Body of pancreas (tissue), 4 donors: Measurements from ENCODE around the gene FSD2. TPM values are rescaled to one million over a fixed set of nuclear protein-coding genes. Genes with fewer than 3 reads are reported as not detected.

Source experiments
- ATAC-seq: fragments of 150-250 bp; one replicate; pipeline ENCODE4 v1.9.1; 2016
- DNase-seq, 4 donors: peaks; one replicate each; pipeline ENCODE4 v3.0.0-alpha.2; 2019
- H3K27ac ChIP-seq, 4 donors: fragments of 200-600 bp; sonication (generic); 1 replicate in 3 of 4; 2 replicates in 1 of 4; pipeline versions ENCODE4 v1.5.1 to v1.6.1; 2016 to 2019; ENCODE audit warnings: mild to moderate bottlenecking in 1 of 4, mixed read lengths in 1 of 4, moderate library complexity in 1 of 4
- H3K27me3 ChIP-seq, 2 donors: fragments of 200-600 bp; sonication (generic); one replicate each; pipeline ENCODE4 v1.6.0; 2016; ENCODE audit warnings: mild to moderate bottlenecking in 1 of 2
- H3K36me3 ChIP-seq, 2 donors: fragments of 200-600 bp; sonication (generic); replicated peaks in 1 of 2; 2 replicates each; pipeline ENCODE4 v1.5.1; 2016; ENCODE audit warnings: low read depth in 2 of 2; ENCODE audit not compliant: insufficient read depth in 1 of 2
- H3K4me1 ChIP-seq: fragments of 200-600 bp; sonication (generic); one replicate; pipeline ENCODE4 v1.6.0; 2016
- H3K4me3 ChIP-seq, 2 donors: fragments of 200-600 bp; sonication (generic); 1 replicate in 1 of 2; 2 replicates in 1 of 2; pipeline ENCODE4 v1.5.1; 2016 to 2019
- H3K9me3 ChIP-seq, 3 donors: fragments of 200-600 bp; sonication (generic); 1 replicate in 2 of 3; 2 replicates in 1 of 3; pipeline ENCODE4 v1.5.1; 2016
- POLR2A ChIP-seq, 3 donors: fragments of 450-650 bp; IDR thresholded peaks; one replicate each; pipeline ENCODE4 v1.6.1; 2016; ENCODE audit warnings: antibody characterized with exemption in 3 of 3, mild to moderate bottlenecking in 2 of 3
- WGBS, 2 donors: methylation state at CpG; one replicate each; pipeline ENCODE4 v1.1.5; 2017; 5-methylcytosine and 5-hydroxymethylcytosine counted together
- intact Hi-C: fragments of 100-400 bp; cut with DNase I; formaldehyde crosslinking; loops from one replicate; pipeline ENCODE4 v1.15.1; 2023
- total RNA-seq, 2 donors: library from RNA; depleted of rRNA; stranded (reverse); fragments of >200 nt; gene quantifications; one replicate each; pipeline ENCODE4 v1.1.0, GENCODE V29; 2016
- TF ChIP-seq, protein P1 (sequence below), 7 experiments: fragments of 450-650 bp in 4 of 7; fragments of 200-600 bp in 3 of 7; sonication (generic) in 3 of 7; IDR thresholded peaks; one replicate each; pipeline ENCODE4 v1.5.1; 2016 to 2019; ENCODE audit warnings: antibody characterized with exemption in 7 of 7

The FSD2 gene, protein sequence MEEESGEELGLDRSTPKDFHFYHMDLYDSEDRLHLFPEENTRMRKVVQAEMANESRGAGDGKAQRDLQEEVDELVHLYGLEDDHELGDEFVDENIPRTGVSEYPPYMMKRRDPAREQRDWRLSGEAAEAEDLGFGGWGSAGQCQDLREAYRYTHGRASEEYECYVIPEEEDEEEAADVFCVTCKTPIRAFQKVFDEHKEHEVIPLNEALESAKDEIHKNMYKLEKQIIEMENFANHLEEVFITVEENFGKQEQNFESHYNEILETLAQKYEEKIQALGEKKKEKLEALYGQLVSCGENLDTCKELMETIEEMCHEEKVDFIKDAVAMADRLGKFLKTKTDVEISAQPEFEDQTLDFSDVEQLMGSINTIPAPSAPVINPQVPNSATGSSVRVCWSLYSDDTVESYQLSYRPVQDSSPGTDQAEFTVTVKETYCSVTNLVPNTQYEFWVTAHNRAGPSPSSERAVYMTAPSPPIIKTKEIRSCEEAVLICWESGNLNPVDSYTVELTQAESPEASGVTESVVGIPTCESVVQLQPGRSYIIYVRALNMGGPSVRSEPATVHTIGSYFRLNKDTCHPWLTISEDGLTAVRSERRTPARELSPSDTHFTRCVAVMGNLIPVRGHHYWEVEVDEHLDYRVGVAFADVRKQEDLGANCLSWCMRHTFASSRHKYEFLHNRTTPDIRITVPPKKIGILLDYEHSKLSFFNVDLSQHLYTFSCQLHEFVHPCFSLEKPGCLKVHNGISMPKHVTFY
- total RNA-seq, result under 1 TPM in 1 of 2 donors, not detected in 1; 0.26 TPM

DNA sequence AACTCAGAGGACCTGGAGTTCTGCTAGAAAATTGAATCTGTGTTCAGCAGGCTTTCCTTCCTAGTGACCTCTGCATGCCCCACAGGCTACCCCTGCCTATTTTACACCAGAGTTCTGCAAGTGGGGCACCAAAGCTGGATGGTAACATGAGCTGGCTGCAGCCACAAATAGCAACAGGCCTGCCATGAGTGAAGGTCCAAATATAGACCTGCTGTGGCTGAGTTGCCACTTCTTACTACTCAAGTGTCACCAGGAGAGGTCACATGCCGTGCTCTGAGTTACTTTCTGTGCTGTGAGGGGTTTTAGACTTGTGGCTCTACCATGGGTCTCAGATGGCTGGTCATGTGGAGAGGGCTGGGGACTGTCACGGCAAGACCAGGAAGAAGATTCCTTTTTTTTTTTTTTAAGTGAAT lies at the start of gene FSD2:
FSD2 (minus strand) TSS at position 76 of the 413 bp plus-strand sequence. CDS start 18,679 bp downstream, outside the sequence.
- no peaks in the 10 kb centered on the region for H3K27me3 ChIP-seq
- no peak for DNase-seq
- TF ChIP-seq POLR2A (IDR thresholded peaks at IDR 0.05), result no peak
- TF ChIP-seq, protein P1, sequence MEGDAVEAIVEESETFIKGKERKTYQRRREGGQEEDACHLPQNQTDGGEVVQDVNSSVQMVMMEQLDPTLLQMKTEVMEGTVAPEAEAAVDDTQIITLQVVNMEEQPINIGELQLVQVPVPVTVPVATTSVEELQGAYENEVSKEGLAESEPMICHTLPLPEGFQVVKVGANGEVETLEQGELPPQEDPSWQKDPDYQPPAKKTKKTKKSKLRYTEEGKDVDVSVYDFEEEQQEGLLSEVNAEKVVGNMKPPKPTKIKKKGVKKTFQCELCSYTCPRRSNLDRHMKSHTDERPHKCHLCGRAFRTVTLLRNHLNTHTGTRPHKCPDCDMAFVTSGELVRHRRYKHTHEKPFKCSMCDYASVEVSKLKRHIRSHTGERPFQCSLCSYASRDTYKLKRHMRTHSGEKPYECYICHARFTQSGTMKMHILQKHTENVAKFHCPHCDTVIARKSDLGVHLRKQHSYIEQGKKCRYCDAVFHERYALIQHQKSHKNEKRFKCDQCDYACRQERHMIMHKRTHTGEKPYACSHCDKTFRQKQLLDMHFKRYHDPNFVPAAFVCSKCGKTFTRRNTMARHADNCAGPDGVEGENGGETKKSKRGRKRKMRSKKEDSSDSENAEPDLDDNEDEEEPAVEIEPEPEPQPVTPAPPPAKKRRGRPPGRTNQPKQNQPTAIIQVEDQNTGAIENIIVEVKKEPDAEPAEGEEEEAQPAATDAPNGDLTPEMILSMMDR (IDR thresholded peaks at IDR 0.05), result no peak
- H3K9me3 ChIP-seq, result no peaks in the 10 kb centered on the region
- H3K4me1 ChIP-seq, result peaks cover 5% of the 10 kb centered on the region
- peak within 1 kb of the TSS in 2 of 4 donors; percentile 33 to 41 for H3K27ac ChIP-seq
- 75 to 81% methylated on average over 2 of the region's 2 CpGs for WGBS, 2 donors
- ATAC-seq, result no peak
- intact Hi-C loops, result no loop called here
- H3K36me3 ChIP-seq, result no peaks in the 10 kb centered on the region
- no peak within 1 kb of the TSS for H3K4me3 ChIP-seq

DNA sequence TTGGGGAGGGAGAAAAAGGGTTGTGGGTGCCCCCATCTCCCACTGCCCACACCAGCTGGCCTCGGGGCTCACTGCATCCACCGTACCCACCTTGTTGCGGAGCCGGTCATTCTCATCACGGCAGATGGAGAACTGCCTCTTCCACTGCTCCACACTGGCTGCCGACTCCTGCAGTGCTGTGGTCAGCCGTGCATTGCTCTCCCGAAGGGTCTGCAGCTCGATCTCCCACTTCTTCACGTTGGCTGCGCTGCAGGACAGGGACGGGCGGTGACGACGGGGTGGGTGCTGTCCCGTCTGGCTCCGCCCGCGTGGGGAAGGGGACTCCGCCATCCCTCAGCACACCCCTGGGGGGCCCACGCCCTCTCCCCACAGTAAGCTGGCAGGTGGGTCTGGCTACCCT lies 48.7 kb upstream of the FSD2 start:
- H3K27ac ChIP-seq, result no peak overlapping the region
- DNase-seq, result no peak
- ATAC-seq, result no peak
- H3K9me3 ChIP-seq, result no peaks in the 10 kb centered on the region
- no peaks in the 10 kb centered on the region for H3K27me3 ChIP-seq
- H3K4me3 ChIP-seq, result no peak overlapping the region
- intact Hi-C loops, result no loop called here
- H3K4me1 ChIP-seq, result peaks cover 24% of the 10 kb centered on the region
- TF ChIP-seq, protein P1 (IDR thresholded peaks at IDR 0.05), result no peak
- TF ChIP-seq POLR2A (IDR thresholded peaks at IDR 0.05), result no peak
- WGBS, 2 donors, result 87 to 92% methylated on average over 14 to 21 of the region's 21 CpGs
- peaks cover 5 to 33% of the 10 kb centered on the region in 2 donors for H3K36me3 ChIP-seq

DNA sequence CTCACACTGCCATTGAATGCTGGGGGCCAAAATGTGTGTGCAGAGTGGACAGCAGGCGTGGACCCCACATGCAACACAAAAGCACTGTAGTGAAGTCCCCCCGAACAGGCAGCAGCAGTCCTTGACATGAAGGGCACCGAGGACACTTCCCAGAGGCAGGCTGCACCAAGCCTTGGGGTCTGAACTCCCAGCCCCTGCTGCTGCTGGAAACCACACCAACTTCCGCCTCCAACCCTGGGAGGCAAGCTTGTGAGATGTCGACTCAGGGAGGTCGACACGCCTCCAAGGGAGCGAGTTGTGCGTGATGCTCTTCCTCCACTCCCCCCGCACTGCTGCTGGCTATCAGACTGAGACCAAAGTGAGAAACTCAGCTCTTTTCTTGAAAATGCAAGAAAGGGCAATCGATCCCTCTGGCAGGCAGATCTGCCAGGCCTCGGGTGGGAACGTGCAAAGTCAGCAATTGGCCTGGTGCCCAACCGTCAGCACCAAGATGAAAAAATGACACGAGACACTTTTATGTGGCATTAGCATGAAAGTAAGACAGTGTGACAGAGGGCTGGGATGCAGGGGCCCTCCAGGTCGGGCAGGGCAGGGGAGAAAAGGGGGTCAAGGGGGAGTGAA lies 47.2 kb upstream of the FSD2 start:
- H3K27me3 ChIP-seq, result no peaks in the 10 kb centered on the region
- peaks cover 35% of the 10 kb centered on the region for H3K4me1 ChIP-seq
- intact Hi-C loops, result no loop called here
- WGBS, 2 donors, result 55 to 66% methylated on average over 12 to 15 of the region's 16 CpGs
- H3K27ac ChIP-seq, result peak overlapping the region in 2 of 4 donors; percentile 8 to 30
- H3K4me3 ChIP-seq, result no peak overlapping the region
- ATAC-seq, result no peak
- H3K9me3 ChIP-seq, result no peaks in the 10 kb centered on the region
- peak in 2 of 4 donors; percentile 23 to 42 for DNase-seq
- peaks cover 5 to 28% of the 10 kb centered on the region in 2 donors for H3K36me3 ChIP-seq
- no peak for TF ChIP-seq POLR2A (IDR thresholded peaks at IDR 0.05)
- TF ChIP-seq, protein P1 (IDR thresholded peaks at IDR 0.05), result no peak

DNA sequence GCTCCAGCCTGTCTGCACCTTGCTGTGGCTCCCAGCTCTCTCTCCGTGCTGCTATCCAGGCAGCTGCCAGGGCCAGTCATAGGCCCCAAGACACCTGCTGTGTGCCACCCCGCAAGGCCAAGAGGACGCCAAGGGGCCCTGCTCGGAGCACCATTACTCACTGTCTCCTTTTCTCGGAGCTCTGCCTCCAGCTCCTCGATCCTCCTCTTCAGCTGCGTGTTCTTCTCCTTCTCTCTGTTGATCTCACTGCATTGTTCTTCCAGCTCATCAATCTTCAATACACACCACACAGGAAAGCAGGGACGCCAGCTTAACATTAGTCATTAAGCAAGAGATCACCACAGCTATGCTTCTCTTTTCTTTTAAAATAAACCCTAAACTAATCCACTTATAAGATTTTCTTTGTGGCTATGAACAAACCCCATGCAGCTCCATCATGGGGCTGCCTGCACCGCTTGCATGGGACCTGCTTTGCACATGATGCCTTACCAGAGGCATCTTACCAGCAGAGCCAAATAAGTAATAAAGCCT lies 46.2 kb upstream of the FSD2 start:
- H3K9me3 ChIP-seq, result no peaks in the 10 kb centered on the region
- intact Hi-C loops, result no loop called here
- no peak for TF ChIP-seq POLR2A (IDR thresholded peaks at IDR 0.05)
- TF ChIP-seq, protein P1 (IDR thresholded peaks at IDR 0.05), result no peak
- H3K27me3 ChIP-seq, result no peaks in the 10 kb centered on the region
- DNase-seq (peak in 1 of 4 donors; percentile 12), ATAC-seq (no peak)
- no peak overlapping the region for H3K4me3 ChIP-seq
- peaks cover 5 to 35% of the 10 kb centered on the region in 2 donors for H3K36me3 ChIP-seq
- 75 to 79% methylated on average over 9 of the region's 9 CpGs for WGBS, 2 donors
- peaks cover 35% of the 10 kb centered on the region for H3K4me1 ChIP-seq
- H3K27ac ChIP-seq, result no peak overlapping the region
